ENCODE measurements around the gene PI4KA.

DNA sequence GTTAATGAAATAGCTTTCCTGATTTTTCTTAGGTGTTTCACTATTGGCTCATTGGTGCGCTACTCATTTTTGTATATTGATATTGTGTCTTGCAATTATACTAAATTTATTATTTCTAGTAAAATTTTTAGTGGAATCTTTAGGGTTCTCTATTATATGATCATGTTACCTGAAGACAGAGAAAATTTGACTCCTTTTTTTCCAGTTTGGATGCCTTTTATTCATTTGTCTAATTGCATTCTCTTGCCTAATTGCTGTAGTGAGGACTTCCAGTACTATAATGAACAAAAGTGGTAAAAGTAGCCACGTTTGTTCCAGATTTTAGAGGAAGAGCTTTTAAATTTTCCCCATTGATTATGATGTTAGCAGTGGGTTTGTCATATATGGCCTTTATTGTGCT, 198.7 kb downstream of the PI4KA start:
- TF ChIP-seq, protein P1, sequence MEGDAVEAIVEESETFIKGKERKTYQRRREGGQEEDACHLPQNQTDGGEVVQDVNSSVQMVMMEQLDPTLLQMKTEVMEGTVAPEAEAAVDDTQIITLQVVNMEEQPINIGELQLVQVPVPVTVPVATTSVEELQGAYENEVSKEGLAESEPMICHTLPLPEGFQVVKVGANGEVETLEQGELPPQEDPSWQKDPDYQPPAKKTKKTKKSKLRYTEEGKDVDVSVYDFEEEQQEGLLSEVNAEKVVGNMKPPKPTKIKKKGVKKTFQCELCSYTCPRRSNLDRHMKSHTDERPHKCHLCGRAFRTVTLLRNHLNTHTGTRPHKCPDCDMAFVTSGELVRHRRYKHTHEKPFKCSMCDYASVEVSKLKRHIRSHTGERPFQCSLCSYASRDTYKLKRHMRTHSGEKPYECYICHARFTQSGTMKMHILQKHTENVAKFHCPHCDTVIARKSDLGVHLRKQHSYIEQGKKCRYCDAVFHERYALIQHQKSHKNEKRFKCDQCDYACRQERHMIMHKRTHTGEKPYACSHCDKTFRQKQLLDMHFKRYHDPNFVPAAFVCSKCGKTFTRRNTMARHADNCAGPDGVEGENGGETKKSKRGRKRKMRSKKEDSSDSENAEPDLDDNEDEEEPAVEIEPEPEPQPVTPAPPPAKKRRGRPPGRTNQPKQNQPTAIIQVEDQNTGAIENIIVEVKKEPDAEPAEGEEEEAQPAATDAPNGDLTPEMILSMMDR (IDR thresholded peaks at IDR 0.05) = no peak
- TF ChIP-seq POLR2A (IDR thresholded peaks at IDR 0.05) = no peak
